Endometrial microvascular endothelial cells (primary cell): ENCODE results near the gene PRKCE. TPM values are rescaled to one million over a fixed set of nuclear protein-coding genes. Genes with fewer than 3 reads are reported as not detected.
"Not testable (repeated sequence)": the region's sequence is repeated elsewhere in the genome, so short reads cannot be mapped to it uniquely, and the experiment has no call there.

ENCODE experiments used
- in situ Hi-C: cut with HindIII; loops from 2 replicates; pipeline ENCODE4 v1.10.0; 2017; ENCODE audit warnings: low sequenced_read_pairs, low pct_unique_long_range_greater_than_20kb; ENCODE audit errors: inconsistent ontology term
- total RNA-seq: library from RNA; depleted of rRNA; stranded (reverse); fragments of >200 nt; gene quantifications from one replicate; pipeline ENCODE4 v1.2.3, GENCODE V29; 2015; ENCODE audit errors: inconsistent ontology term

Gene PRKCE
- total RNA-seq, 1 donor from 2014 or later = 155 TPM

- in situ Hi-C loops = no loop called here
These were observed 36.5 kb downstream of the PRKCE start for GRCh38 chr2:45687964-45688363.

GRCh38 chr2:45688479-45689298 lies 37.2 kb downstream of the PRKCE start:
- in situ Hi-C loops = no loop called here

- in situ Hi-C loops = no loop called here
These were observed 38.8 kb downstream of the PRKCE start for GRCh38 chr2:45690231-45690630.

- in situ Hi-C loops = no loop called here
These were observed 39.9 kb downstream of the PRKCE start for GRCh38 chr2:45691171-45691999.

GRCh38 chr2:45692566-45692965 lies 41.1 kb downstream of the PRKCE start:
- in situ Hi-C loops = no loop called here

- in situ Hi-C loops = not testable (repeated sequence)
These were observed 44.1 kb downstream of the PRKCE start for GRCh38 chr2:45695480-45696007.

GRCh38 chr2:45696708-45697107 lies 45.2 kb downstream of the PRKCE start:
- in situ Hi-C loops = no loop called here

GRCh38 chr2:45697190-45697589 lies 45.7 kb downstream of the PRKCE start:
- in situ Hi-C loops = no loop called here

GRCh38 chr2:45698554-45698953 lies 47.1 kb downstream of the PRKCE start:
- in situ Hi-C loops = no loop called here

- in situ Hi-C loops = no loop called here
These were observed 47.7 kb downstream of the PRKCE start for GRCh38 chr2:45699032-45699658.

GRCh38 chr2:45700407-45701013 lies 49.0 kb downstream of the PRKCE start:
- in situ Hi-C loops = no loop called here

- in situ Hi-C loops = no loop called here
These were observed 53.8 kb downstream of the PRKCE start for GRCh38 chr2:45705233-45705632.

- in situ Hi-C loops = no loop called here
These were observed 54.6 kb downstream of the PRKCE start for GRCh38 chr2:45706033-45706432.

- in situ Hi-C loops = no loop called here
These were observed 55.5 kb downstream of the PRKCE start for GRCh38 chr2:45707006-45707405.

- in situ Hi-C loops = no loop called here
These were observed 56.2 kb downstream of the PRKCE start for GRCh38 chr2:45707661-45708060.

- in situ Hi-C loops = no loop called here
These were observed 57.0 kb downstream of the PRKCE start for GRCh38 chr2:45708501-45708900.

- in situ Hi-C loops = no loop called here
These were observed 57.7 kb downstream of the PRKCE start for GRCh38 chr2:45709137-45709536.

- in situ Hi-C loops = no loop called here
These were observed 59.0 kb downstream of the PRKCE start for GRCh38 chr2:45710468-45710867.

- in situ Hi-C loops = no loop called here
These were observed 59.7 kb downstream of the PRKCE start for GRCh38 chr2:45711224-45711623.
